Neural cell (in vitro differentiated cells): ENCODE measurements around the gene EPB41.
"Not testable (repeated sequence)": the region's sequence is repeated elsewhere in the genome, so short reads cannot be mapped to it uniquely, and the experiment has no call there.

ENCODE experiments used
- EP300 ChIP-seq: fragments of 450-650 bp; conservative IDR thresholded peaks from 2 replicates; pipeline ENCODE4 v1.6.1; 2014; ENCODE audit warnings: antibody characterized with exemption, mild to moderate bottlenecking, moderate library complexity; ENCODE audit not compliant: poor library complexity, severe bottlenecking
- POLR2AphosphoS5 ChIP-seq: IDR thresholded peaks from 2 replicates; pipeline ENCODE4 v1.6.1; 2012
- SMC3 ChIP-seq: fragments of 450-650 bp; conservative IDR thresholded peaks from 2 replicates; pipeline ENCODE4 v1.6.1; 2014; ENCODE audit warnings: antibody characterized with exemption, mild to moderate bottlenecking, moderate library complexity; ENCODE audit not compliant: poor library complexity
- TF ChIP-seq, protein P1 (sequence below): fragments of 450-650 bp; IDR thresholded peaks from 2 replicates; pipeline ENCODE4 v1.5.1; 2014; ENCODE audit warnings: antibody characterized with exemption, mild to moderate bottlenecking, moderate library complexity; ENCODE audit not compliant: poor library complexity, severe bottlenecking

DNA sequence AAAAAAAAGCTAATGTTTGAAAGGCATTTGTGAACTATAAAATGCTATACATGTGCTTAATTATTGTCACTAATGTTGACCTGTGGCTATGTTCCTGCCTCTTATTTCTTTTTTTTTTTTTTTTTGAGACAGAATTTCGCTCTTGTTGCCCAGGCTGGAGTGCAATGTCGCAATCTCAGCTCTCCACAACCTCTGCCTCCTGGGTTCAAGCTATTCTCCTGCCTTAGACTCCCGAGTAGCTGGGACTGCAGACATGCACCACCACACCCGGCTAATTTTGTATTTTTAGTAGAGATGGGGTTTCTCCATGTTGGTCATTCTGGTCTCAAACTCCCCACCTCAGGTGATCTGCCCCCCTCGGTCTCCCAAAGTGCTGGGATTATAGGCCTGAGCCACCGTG, 193.7 kb downstream of the EPB41 start:
- not testable (repeated sequence) for TF ChIP-seq SMC3, POLR2AphosphoS5, EP300
- TF ChIP-seq, protein P1, sequence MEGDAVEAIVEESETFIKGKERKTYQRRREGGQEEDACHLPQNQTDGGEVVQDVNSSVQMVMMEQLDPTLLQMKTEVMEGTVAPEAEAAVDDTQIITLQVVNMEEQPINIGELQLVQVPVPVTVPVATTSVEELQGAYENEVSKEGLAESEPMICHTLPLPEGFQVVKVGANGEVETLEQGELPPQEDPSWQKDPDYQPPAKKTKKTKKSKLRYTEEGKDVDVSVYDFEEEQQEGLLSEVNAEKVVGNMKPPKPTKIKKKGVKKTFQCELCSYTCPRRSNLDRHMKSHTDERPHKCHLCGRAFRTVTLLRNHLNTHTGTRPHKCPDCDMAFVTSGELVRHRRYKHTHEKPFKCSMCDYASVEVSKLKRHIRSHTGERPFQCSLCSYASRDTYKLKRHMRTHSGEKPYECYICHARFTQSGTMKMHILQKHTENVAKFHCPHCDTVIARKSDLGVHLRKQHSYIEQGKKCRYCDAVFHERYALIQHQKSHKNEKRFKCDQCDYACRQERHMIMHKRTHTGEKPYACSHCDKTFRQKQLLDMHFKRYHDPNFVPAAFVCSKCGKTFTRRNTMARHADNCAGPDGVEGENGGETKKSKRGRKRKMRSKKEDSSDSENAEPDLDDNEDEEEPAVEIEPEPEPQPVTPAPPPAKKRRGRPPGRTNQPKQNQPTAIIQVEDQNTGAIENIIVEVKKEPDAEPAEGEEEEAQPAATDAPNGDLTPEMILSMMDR: not testable (repeated sequence)
